Right renal cortex interstitium (tissue), 3 donors: ENCODE data around the gene MIOX. TPM values are rescaled to one million over a fixed set of nuclear protein-coding genes. Genes with fewer than 3 reads are reported as not detected.

Source experiments
- DNase-seq, 3 donors: peaks; one replicate each; pipeline ENCODE4 v3.0.0-alpha.2; 2013; ENCODE audit warnings: low read depth in 3 of 3, low spot score in 2 of 3
- polyA plus RNA-seq, 3 donors: library from polyadenylated mRNA; unstranded; fragments of 120-200 nt; gene quantifications; one replicate each; pipeline ENCODE4 v1.2.1, GENCODE V29; 2013; ENCODE audit not compliant: insufficient read length in 3 of 3

The MIOX gene
- polyA plus RNA-seq, 3 donors, result 3.2 to 19.0 (median 13.4) TPM

DNA sequence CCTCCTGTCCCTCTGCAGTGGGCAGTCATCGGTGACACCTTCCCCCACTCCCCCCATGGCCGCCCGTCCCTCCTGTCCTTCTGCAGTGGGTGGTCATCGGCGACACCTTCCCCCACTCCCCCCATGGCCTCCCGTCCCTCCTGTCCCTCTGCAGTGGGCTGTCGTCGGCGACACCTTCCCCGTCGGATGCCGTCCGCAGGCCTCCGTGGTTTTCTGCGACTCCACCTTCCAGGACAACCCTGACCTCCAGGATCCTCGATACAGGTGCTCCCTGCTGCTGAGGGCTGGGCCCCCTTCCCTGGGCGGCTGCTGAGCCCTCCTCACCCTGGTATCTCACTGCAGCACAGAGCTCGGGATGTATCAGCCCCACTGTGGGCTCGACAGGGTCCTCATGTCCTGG, 2.2 kb downstream of the MIOX start:
- DNase-seq, result no peak

- DNase-seq, result no peak
These were observed 2.9 kb downstream of the MIOX start for GRCh38 chr22:50489363-50490243.

GRCh38 chr22:50490531-50491308, 4.1 kb downstream of the MIOX start:
- no peak for DNase-seq

DNA sequence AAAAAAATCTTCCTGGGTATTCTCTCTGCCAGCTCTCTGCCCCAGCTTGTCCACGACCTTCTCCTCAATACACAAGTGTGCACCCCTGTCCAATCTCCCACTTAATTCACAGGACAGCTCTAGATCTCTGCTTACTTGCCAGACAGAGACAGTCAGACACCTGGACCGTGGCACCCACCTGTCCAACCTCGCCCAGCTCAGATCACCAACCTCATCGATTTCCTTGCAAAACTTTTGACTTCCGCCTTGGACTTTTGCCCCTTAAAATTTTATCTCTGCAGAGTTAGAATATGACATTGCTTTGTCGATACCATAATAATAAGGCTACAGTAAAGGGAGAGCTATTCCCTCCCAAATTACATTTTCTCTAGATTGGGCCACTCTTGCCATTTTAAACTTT, 10.4 kb downstream of the MIOX start:
- no peak for DNase-seq

GRCh38 chr22:50498322-50498890, 11.7 kb downstream of the MIOX start:
- peak in 1 of 3 donors; percentile 67 for DNase-seq

GRCh38 chr22:50500452-50500851, 13.8 kb downstream of the MIOX start:
- DNase-seq, result no peak

GRCh38 chr22:50502096-50502495, 15.4 kb downstream of the MIOX start:
- no peak for DNase-seq

GRCh38 chr22:50502628-50503474, 16.2 kb downstream of the MIOX start:
- no peak for DNase-seq

- no peak for DNase-seq
These were observed 17.0 kb downstream of the MIOX start for GRCh38 chr22:50503475-50504145.

- DNase-seq, result no peak
These were observed 17.9 kb downstream of the MIOX start for GRCh38 chr22:50504369-50505211.

- DNase-seq, result no peak
These were observed 18.7 kb downstream of the MIOX start for GRCh38 chr22:50505276-50505775.

DNA sequence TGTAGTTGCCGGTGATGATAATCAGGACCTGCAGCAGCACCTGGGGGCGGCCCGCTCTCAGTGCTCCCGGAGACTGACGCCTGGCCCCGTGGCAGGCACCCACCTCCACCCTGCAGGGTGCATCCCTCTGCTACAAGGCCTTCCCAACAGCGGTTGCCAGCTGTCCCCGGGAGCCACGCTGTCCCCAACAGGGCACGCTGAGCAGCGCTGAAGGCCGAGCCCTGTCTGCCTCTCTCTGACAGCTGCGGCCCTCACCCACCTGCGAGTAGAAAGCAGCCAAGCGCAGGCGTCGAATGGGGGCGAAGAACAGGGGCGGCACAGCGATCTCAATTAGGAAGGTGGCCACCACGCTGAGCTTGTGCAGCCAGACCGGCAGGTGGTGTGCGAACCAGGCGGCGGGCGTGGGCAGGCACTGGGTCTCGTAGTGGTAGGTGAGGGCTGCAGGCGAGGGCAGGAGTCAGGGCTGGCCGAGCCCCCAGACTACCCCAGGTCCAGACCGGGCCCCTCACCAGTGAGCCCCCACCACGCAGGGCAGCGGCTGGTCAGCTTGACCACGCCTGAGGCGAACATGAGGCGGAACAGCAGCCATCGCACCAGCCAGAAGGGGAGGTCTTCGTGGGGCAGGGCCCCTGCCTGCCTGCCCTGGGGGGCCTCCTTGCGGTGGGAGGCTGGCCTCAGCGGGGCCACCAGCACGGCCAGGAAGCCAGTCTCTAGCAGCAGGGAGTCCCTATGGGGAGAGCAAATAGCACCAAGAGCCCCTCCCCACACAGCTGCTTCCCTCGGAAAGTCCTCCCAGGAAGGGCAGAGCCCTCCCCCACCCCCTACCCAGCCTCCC, 19.3 kb downstream of the MIOX start:
- no peak for DNase-seq

DNA sequence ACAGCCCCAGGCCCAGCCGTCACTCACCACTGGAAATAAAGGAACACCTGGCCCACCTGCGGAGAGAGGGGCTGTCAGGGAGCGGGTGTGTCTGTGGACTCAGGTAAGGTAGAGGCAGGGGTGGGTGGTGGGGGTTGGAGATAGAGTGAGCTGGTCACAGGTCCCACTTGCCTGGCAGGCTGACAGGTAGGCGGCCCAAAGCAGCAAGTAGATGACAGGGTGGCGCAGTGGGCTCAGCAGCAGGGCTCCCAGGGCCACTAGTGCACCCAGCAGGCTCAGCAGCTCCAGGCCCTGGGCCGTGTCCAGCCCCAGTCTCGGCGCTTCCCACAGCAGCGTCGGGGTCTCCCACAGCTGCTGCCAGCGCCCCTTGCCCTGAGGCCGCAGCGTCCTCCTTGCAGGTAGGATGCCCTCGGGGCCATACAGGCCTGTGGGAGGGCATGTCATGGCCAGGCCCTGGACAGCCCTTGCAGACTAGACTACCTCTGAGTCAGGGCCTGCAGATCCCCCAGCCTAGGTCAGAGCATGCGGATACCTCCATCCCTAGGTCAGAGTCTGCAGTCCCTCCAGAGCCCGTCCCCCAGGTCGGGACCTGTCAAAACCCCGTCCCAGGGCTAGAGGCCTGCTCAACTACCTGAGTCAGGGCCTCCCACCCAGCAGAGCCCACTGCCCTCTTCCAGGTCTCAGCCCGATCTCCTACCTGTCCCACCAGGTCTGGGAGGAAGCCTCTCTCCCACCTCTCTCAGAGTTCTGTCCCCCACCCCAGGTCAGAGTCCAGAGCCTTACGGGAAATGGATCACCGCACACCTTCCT, 20.2 kb downstream of the MIOX start:
- DNase-seq, result no peak

DNA sequence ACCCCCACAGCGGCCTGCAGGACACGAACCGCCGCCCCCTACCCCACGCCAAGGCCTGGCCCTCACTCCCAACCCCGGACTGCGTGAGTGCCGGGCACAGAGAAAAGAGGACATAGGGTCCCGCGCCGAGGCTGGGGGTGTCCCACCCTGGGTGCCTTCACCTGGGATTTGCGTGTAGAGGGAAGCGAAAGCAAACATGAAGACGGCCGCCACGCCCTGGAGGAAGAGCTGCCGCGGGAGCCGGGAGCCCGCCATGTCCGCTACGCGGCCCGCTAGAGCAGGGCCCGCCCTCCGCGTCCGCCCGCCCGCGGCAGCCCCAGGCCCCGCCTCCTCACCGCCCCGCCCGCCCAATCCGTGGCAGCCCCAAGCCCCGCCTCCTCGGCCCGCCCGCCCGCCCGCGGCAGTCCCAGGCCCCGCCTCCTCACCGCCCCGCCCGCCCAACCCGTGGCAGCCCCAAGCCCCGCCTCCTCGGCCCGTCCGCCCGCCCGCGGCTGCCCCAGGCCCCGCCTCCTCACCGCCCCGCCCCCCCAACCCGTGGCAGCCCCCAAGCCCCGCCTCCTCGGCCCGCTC, 20.8 kb downstream of the MIOX start, which contains the start of gene LMF2:
Gene LMF2 (minus strand): TSS at position 282 of the 570 bp plus-strand sequence. CDS start 27 bp downstream, at position 255.
- DNase-seq, result no peak

DNA sequence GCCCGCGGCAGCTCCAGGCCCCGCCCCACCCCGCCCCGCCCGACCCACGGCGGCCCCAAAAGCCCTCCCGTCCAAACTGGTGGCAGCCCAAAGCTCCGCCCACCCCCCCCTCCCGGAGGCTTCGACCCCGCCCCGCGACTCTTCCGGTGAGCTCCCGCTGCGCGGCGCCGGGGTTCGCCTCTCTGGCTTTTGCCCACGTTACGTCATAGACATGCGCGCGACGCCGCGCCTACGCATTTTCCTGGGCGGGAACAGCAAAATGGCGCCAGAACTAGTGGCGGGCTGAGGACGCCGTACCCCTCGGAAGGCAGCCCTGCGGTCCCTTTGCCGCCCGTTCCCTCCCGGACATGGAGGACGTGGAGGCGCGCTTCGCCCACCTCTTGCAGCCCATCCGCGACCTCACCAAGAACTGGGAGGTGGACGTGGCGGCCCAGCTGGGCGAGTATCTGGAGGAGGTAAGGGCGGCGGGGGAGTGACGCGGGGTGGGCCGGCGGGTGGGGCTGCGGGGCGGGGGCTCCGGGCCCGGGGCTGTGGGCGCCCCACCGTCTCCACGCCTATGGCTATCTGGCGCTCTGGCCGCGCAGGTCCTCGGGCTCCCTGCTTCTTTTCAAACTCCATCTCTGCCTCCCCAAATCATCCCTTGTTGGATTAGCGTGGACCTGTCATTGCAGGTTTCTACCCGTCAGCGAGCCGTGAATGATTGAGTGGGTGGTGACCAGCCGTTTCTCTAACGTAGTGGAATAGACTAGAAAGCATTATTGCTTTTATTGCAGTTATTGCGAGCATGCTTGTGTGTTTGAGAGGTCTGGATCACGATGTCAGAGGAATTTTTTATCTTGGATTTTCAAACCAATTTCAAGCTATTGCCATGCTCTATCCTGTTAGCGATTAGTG, 21.6 kb downstream of the MIOX start, which contains the start of gene NCAPH2:
Gene NCAPH2 (plus strand): TSS at position 234 of the 894 bp plus-strand sequence. CDS start 114 bp downstream, at position 348.
- peak; percentile 95 to 97 (median 96) for DNase-seq
